GM23338 (cell line): Measurements from ENCODE around the gene BIN1.

Experiments
- CREB1 ChIP-seq: fragments of 250-450 bp; sonication (Bioruptor Pico); IDR thresholded peaks from 2 replicates; pipeline ENCODE4 v1.5.0; 2020; ENCODE audit warnings: low read depth, mild to moderate bottlenecking, moderate library complexity
- CTCF ChIP-seq, 2 experiments: fragments of 200-600 bp in 1 of 2; sonication (generic) in 1 of 2; conservative IDR thresholded peaks; 2 replicates each; pipeline versions ENCODE4 v1.5.1 to v1.6.1; 2016 to 2017; ENCODE audit warnings: antibody characterized with exemption in 2 of 2, low read depth in 2 of 2, mild to moderate bottlenecking in 2 of 2, moderate library complexity in 1 of 2
- EZH2 ChIP-seq: fragments of 200-600 bp; sonication (generic); IDR thresholded peaks from one replicate; pipeline ENCODE4 v1.8.0; 2017; ENCODE audit warnings: antibody characterized with exemption, mild to moderate bottlenecking, low read depth; ENCODE audit not compliant: unreplicated experiment
- EZH2phosphoT487 ChIP-seq: fragments of 200-600 bp; sonication (generic); IDR thresholded peaks from one replicate; pipeline ENCODE4 v1.8.1; 2018; ENCODE audit warnings: antibody characterized with exemption; ENCODE audit not compliant: unreplicated experiment
- JUNB ChIP-seq: IDR thresholded peaks from one replicate; pipeline ENCODE4 v1.6.1; 2016; ENCODE audit warnings: antibody characterized with exemption; ENCODE audit not compliant: unreplicated experiment
- NANOG ChIP-seq: IDR thresholded peaks from 2 replicates; pipeline ENCODE4 v1.6.1; 2016; ENCODE audit warnings: antibody characterized with exemption, borderline replicate concordance
- POLR2AphosphoS5 ChIP-seq: IDR thresholded peaks from 2 replicates; pipeline ENCODE4 v1.6.1; 2016; ENCODE audit warnings: antibody characterized with exemption, low read depth
- REST ChIP-seq: IDR thresholded peaks from one replicate; pipeline ENCODE4 v1.6.1; 2018; ENCODE audit warnings: antibody characterized with exemption; ENCODE audit not compliant: unreplicated experiment
- ZNF114 ChIP-seq: fragments of 250-450 bp; sonication (Bioruptor Pico); IDR thresholded peaks from 2 replicates; pipeline ENCODE4 v1.5.0; 2020; ENCODE audit warnings: mild to moderate bottlenecking, moderate library complexity
- ZNF331 ChIP-seq: fragments of 250-450 bp; sonication (Bioruptor Pico); IDR thresholded peaks from 2 replicates; pipeline ENCODE4 v1.5.0; 2020; ENCODE audit warnings: low read depth, mild to moderate bottlenecking, moderate library complexity
- TF ChIP-seq, protein P1 (sequence below): IDR thresholded peaks from 2 replicates; pipeline ENCODE4 v1.6.1; 2016; ENCODE audit warnings: antibody characterized with exemption

- TF ChIP-seq CTCF (conservative IDR thresholded peaks at IDR 0.05; ENCODE audit: low read depth in 2 of 2) (no peak), POLR2AphosphoS5 (no peak), JUNB (no peak), EZH2 (no peak), CREB1 (CRISPR knock-in tag) (no peak), EZH2phosphoT487 (no peak), REST (no peak), NANOG (no peak), ZNF114 (CRISPR knock-in tag) (no peak), ZNF331 (CRISPR knock-in tag) (no peak)
- TF ChIP-seq, protein P1, sequence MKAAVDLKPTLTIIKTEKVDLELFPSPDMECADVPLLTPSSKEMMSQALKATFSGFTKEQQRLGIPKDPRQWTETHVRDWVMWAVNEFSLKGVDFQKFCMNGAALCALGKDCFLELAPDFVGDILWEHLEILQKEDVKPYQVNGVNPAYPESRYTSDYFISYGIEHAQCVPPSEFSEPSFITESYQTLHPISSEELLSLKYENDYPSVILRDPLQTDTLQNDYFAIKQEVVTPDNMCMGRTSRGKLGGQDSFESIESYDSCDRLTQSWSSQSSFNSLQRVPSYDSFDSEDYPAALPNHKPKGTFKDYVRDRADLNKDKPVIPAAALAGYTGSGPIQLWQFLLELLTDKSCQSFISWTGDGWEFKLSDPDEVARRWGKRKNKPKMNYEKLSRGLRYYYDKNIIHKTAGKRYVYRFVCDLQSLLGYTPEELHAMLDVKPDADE, result no peak
Measured at GRCh38 chr2:127106457-127106990, 430 bp downstream of the BIN1 start.
